K562 (cell line): Measurements from ENCODE around the gene COPS6. TPM values are rescaled to one million over a fixed set of nuclear protein-coding genes. Genes with fewer than 3 reads are reported as not detected.
A peak's percentile ranks its signal among the peaks of the same experiment; 100 is the strongest.

Source experiments
- CXXC5 ChIP-seq: fragments of 250-450 bp; sonication (Bioruptor Pico); IDR thresholded peaks from 2 replicates; pipeline ENCODE4 v1.8.0; 2022; ENCODE audit warnings: inconsistent platforms, mild to moderate bottlenecking, moderate library complexity
- L3MBTL2 ChIP-seq: fragments of 450-650 bp; IDR thresholded peaks from 2 replicates; pipeline ENCODE4 v1.6.1; 2016; ENCODE audit warnings: mild to moderate bottlenecking, moderate library complexity
- PYGO2 ChIP-seq: fragments of 450-650 bp; IDR thresholded peaks from 2 replicates; pipeline ENCODE4 v1.6.1; 2016; ENCODE audit warnings: mild to moderate bottlenecking, missing genetic modification characterization, moderate library complexity, missing compliant biosample characterization
- STAT5A ChIP-seq: IDR thresholded peaks from 2 replicates; pipeline ENCODE4 v1.6.1; 2012; ENCODE audit warnings: low read length, inconsistent platforms, borderline replicate concordance
- TRIM28 ChIP-seq: fragments of 450-650 bp; IDR thresholded peaks from 2 replicates; pipeline ENCODE4 v1.6.1; 2017
- ZC3H8 ChIP-seq: fragments of 450-650 bp; IDR thresholded peaks from 2 replicates; pipeline ENCODE4 v1.6.1; 2017
- ZNF184 ChIP-seq: sonication (generic); formaldehyde crosslinking; IDR thresholded peaks from 2 replicates; pipeline ENCODE4 v1.5.0; 2020; ENCODE audit warnings: missing genetic modification reagents
- ZZZ3 ChIP-seq: fragments of 450-650 bp; IDR thresholded peaks from 2 replicates; pipeline ENCODE4 v1.6.1; 2016; ENCODE audit warnings: antibody characterized with exemption, mild to moderate bottlenecking, moderate library complexity
- polyA plus RNA-seq, 8 experiments: library from polyadenylated mRNA; depleted of rRNA in 4 of 8; stranded (reverse) in 5 of 8; unstranded in 3 of 8; fragments of >200 nt; fragmentation: Nextera tagmentation in 2 of 8; fragmentation: Illumina TruSeq in 1 of 8; extraction: Ambion mirVana in 2 of 8; extraction: Trizol in 1 of 8; gene quantifications; 2 replicates each; pipeline versions ENCODE4 v1.2.1 to v1.2.3, GENCODE V29; 2011 to 2014; ENCODE audit warnings: inconsistent platforms in 1 of 8, missing spikeins in 1 of 8
- total RNA-seq, 7 experiments: library from RNA; depleted of rRNA in 6 of 7; stranded (reverse); fragments of >200 nt in 6 of 7; fragmentation: Illumina TruSeq in 2 of 7; extraction: Trizol in 2 of 7; gene quantifications; 2 replicates each; pipeline versions ENCODE4 v1.2.1 to v1.2.3, GENCODE V29; 2011 to 2021; ENCODE audit warnings: low replicate concordance in 1 of 7
- TF ChIP-seq, protein P1 (sequence below): fragments of 250-450 bp; sonication (Bioruptor Pico); IDR thresholded peaks from 2 replicates; pipeline ENCODE4 v1.8.0; 2022; ENCODE audit warnings: inconsistent platforms
- TF ChIP-seq, protein P2 (sequence below): sonication (generic); formaldehyde crosslinking; IDR thresholded peaks from 2 replicates; pipeline ENCODE4 v1.8.0; 2022; ENCODE audit warnings: mild to moderate bottlenecking, missing genetic modification reagents
- TF ChIP-seq, protein P3 (sequence below), 2 experiments: fragments of 250-450 bp in 1 of 2; fragments of 450-650 bp in 1 of 2; sonication (Bioruptor Pico) in 1 of 2; IDR thresholded peaks; 2 replicates each; pipeline versions ENCODE4 v1.6.1 to v1.8.0; 2016 to 2021; ENCODE audit warnings: mild to moderate bottlenecking in 2 of 2, moderate library complexity in 2 of 2, missing compliant biosample characterization in 1 of 2, missing genetic modification characterization in 1 of 2
- TF ChIP-seq, protein P4 (sequence below): fragments of 250-450 bp; sonication (Bioruptor Pico); IDR thresholded peaks from 2 replicates; pipeline ENCODE4 v1.5.0; 2022; ENCODE audit warnings: mild to moderate bottlenecking
- TF ChIP-seq, protein P5 (sequence below): sonication (generic); formaldehyde crosslinking; IDR thresholded peaks from 2 replicates; pipeline ENCODE4 v1.4.0; 2020; ENCODE audit warnings: mild to moderate bottlenecking, missing genetic modification reagents
- TF ChIP-seq, protein P6 (sequence below): fragments of 450-650 bp; IDR thresholded peaks from 2 replicates; pipeline ENCODE4 v1.6.1; 2016
- TF ChIP-seq, protein P7 (sequence below): IDR thresholded peaks from 3 replicates; pipeline ENCODE4 v1.6.1; 2011; ENCODE audit warnings: borderline replicate concordance, mild to moderate bottlenecking; ENCODE audit not compliant: insufficient read length, insufficient read depth
- TF ChIP-seq, protein P8 (sequence below): fragments of 250-450 bp; sonication (Bioruptor Pico); IDR thresholded peaks from 2 replicates; pipeline ENCODE4 v1.6.1; 2021; ENCODE audit warnings: mild to moderate bottlenecking

COPS6 gene
- total and polyA plus RNA-seq, 9 of the 15 experiments (the other 6 are each of a cell fraction or from before 2014, with no cell fraction given), result 63.0 to 331 (median 168) TPM

DNA sequence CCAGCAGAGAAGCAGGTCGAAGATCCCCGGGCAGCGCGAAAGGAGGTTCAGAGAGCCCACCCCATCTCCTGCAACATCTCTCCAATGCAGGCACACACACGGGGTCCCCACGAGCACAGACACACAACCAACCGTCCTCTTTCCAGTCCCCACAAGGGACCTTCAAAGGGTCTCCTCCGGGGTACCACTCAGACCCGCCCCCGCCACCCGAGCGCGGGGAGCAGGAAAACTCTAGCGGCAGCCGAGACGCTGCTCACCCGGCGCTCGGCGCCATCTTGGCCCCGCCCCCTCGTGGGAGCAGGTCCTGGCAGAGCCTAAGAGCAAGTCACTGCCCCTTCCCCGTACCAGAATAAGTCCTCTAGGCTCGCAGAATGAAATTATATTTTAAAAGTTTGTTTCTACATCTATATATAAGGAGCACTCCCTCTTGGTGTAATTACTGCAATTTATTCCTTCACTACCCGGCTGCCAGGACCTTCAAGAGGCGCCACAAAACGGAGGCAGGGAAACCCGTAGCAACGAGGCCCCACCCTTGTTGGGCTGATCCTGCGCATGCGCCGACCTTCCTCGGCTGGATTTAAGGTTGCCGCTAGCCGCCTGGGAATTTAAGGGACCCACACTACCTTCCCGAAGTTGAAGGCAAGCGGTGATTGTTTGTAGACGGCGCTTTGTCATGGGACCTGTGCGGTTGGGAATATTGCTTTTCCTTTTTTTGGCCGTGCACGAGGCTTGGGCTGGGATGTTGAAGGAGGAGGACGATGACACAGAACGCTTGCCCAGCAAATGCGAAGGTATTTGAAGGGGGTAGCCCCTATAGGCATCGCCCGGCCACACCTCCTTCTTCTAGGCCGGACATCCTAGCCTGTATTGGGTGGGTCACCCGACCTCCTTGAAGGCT lies 30.6 kb downstream of the COPS6 start, which contains the start of the genes CNPY4 and TAF6 (continued):
- TF ChIP-seq STAT5A (no peak), ZZZ3 (no peak), PYGO2 (tag) (no peak), L3MBTL2 (no peak; the same call in 1 of the 2 replicates), TRIM28 (0 out of 2 replicates have a peak, but pooled peaks have one; percentile 22), ZC3H8 (no peak), CXXC5 (CRISPR knock-in tag) (peak; percentile 83), ZNF184 (CRISPR knock-in tag) (no peak)
- TF ChIP-seq, protein P1, sequence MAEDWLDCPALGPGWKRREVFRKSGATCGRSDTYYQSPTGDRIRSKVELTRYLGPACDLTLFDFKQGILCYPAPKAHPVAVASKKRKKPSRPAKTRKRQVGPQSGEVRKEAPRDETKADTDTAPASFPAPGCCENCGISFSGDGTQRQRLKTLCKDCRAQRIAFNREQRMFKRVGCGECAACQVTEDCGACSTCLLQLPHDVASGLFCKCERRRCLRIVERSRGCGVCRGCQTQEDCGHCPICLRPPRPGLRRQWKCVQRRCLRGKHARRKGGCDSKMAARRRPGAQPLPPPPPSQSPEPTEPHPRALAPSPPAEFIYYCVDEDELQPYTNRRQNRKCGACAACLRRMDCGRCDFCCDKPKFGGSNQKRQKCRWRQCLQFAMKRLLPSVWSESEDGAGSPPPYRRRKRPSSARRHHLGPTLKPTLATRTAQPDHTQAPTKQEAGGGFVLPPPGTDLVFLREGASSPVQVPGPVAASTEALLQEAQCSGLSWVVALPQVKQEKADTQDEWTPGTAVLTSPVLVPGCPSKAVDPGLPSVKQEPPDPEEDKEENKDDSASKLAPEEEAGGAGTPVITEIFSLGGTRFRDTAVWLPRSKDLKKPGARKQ (CRISPR knock-in tag), result no peak
- TF ChIP-seq, protein P2, sequence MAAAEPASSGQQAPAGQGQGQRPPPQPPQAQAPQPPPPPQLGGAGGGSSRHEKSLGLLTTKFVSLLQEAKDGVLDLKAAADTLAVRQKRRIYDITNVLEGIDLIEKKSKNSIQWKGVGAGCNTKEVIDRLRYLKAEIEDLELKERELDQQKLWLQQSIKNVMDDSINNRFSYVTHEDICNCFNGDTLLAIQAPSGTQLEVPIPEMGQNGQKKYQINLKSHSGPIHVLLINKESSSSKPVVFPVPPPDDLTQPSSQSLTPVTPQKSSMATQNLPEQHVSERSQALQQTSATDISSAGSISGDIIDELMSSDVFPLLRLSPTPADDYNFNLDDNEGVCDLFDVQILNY, result no peak
- TF ChIP-seq, protein P3, sequence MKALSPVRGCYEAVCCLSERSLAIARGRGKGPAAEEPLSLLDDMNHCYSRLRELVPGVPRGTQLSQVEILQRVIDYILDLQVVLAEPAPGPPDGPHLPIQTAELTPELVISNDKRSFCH (CRISPR knock-in tag; IDR thresholded peaks at IDR 0.05), result no peak
- TF ChIP-seq, protein P3 (tag; IDR thresholded peaks at IDR 0.05), result no peak
- TF ChIP-seq, protein P4, sequence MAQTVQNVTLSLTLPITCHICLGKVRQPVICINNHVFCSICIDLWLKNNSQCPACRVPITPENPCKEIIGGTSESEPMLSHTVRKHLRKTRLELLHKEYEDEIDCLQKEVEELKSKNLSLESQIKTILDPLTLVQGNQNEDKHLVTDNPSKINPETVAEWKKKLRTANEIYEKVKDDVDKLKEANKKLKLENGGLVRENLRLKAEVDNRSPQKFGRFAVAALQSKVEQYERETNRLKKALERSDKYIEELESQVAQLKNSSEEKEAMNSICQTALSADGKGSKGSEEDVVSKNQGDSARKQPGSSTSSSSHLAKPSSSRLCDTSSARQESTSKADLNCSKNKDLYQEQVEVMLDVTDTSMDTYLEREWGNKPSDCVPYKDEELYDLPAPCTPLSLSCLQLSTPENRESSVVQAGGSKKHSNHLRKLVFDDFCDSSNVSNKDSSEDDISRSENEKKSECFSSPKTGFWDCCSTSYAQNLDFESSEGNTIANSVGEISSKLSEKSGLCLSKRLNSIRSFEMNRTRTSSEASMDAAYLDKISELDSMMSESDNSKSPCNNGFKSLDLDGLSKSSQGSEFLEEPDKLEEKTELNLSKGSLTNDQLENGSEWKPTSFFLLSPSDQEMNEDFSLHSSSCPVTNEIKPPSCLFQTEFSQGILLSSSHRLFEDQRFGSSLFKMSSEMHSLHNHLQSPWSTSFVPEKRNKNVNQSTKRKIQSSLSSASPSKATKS (CRISPR knock-in tag), result no peak
- TF ChIP-seq, protein P5, sequence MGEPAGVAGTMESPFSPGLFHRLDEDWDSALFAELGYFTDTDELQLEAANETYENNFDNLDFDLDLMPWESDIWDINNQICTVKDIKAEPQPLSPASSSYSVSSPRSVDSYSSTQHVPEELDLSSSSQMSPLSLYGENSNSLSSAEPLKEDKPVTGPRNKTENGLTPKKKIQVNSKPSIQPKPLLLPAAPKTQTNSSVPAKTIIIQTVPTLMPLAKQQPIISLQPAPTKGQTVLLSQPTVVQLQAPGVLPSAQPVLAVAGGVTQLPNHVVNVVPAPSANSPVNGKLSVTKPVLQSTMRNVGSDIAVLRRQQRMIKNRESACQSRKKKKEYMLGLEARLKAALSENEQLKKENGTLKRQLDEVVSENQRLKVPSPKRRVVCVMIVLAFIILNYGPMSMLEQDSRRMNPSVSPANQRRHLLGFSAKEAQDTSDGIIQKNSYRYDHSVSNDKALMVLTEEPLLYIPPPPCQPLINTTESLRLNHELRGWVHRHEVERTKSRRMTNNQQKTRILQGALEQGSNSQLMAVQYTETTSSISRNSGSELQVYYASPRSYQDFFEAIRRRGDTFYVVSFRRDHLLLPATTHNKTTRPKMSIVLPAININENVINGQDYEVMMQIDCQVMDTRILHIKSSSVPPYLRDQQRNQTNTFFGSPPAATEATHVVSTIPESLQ (CRISPR knock-in tag), result no peak
- TF ChIP-seq, protein P6, sequence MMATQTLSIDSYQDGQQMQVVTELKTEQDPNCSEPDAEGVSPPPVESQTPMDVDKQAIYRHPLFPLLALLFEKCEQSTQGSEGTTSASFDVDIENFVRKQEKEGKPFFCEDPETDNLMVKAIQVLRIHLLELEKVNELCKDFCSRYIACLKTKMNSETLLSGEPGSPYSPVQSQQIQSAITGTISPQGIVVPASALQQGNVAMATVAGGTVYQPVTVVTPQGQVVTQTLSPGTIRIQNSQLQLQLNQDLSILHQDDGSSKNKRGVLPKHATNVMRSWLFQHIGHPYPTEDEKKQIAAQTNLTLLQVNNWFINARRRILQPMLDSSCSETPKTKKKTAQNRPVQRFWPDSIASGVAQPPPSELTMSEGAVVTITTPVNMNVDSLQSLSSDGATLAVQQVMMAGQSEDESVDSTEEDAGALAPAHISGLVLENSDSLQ, result no peak
- TF ChIP-seq, protein P7, sequence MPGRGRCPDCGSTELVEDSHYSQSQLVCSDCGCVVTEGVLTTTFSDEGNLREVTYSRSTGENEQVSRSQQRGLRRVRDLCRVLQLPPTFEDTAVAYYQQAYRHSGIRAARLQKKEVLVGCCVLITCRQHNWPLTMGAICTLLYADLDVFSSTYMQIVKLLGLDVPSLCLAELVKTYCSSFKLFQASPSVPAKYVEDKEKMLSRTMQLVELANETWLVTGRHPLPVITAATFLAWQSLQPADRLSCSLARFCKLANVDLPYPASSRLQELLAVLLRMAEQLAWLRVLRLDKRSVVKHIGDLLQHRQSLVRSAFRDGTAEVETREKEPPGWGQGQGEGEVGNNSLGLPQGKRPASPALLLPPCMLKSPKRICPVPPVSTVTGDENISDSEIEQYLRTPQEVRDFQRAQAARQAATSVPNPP, result no peak
- TF ChIP-seq, protein P8, sequence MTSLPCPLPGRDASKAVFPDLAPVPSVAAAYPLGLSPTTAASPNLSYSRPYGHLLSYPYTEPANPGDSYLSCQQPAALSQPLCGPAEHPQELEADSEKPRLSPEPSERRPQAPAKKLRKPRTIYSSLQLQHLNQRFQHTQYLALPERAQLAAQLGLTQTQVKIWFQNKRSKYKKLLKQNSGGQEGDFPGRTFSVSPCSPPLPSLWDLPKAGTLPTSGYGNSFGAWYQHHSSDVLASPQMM, result no peak
